Measurements from ENCODE around the gene NACA.

GRCh38 chr12:56682323-56682722, 42.8 kb downstream of the NACA start:
- no peak for TF ChIP-seq ZNF766 (CRISPR knock-in tag; IDR thresholded peaks at IDR 0.05; ENCODE audit: borderline replicate concordance)
- TF ChIP-seq ZFP1 (CRISPR knock-in tag; IDR thresholded peaks at IDR 0.05), result no peak
- no peak for TF ChIP-seq NFIC (IDR thresholded peaks at IDR 0.05; ENCODE audit: low read length)
- TF ChIP-seq, protein P1, sequence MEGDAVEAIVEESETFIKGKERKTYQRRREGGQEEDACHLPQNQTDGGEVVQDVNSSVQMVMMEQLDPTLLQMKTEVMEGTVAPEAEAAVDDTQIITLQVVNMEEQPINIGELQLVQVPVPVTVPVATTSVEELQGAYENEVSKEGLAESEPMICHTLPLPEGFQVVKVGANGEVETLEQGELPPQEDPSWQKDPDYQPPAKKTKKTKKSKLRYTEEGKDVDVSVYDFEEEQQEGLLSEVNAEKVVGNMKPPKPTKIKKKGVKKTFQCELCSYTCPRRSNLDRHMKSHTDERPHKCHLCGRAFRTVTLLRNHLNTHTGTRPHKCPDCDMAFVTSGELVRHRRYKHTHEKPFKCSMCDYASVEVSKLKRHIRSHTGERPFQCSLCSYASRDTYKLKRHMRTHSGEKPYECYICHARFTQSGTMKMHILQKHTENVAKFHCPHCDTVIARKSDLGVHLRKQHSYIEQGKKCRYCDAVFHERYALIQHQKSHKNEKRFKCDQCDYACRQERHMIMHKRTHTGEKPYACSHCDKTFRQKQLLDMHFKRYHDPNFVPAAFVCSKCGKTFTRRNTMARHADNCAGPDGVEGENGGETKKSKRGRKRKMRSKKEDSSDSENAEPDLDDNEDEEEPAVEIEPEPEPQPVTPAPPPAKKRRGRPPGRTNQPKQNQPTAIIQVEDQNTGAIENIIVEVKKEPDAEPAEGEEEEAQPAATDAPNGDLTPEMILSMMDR (CRISPR knock-in tag; IDR thresholded peaks at IDR 0.05), result no peak
- TF ChIP-seq MAFG (CRISPR knock-in tag; IDR thresholded peaks at IDR 0.05), result no peak
- no peak for TF ChIP-seq ZNF260 (CRISPR knock-in tag; IDR thresholded peaks at IDR 0.05; ENCODE audit: borderline replicate concordance, low read depth)
- no peak for TF ChIP-seq EP300 (IDR thresholded peaks at IDR 0.05; ENCODE audit: low read depth in 2 of 2, low read length in 2 of 2)
- no peak for TF ChIP-seq EP300 (CRISPR knock-in tag; IDR thresholded peaks at IDR 0.05; ENCODE audit: borderline replicate concordance)
- no peak for TF ChIP-seq ZNF552 (CRISPR knock-in tag; IDR thresholded peaks at IDR 0.05; ENCODE audit: borderline replicate concordance)
- TF ChIP-seq, protein P2, sequence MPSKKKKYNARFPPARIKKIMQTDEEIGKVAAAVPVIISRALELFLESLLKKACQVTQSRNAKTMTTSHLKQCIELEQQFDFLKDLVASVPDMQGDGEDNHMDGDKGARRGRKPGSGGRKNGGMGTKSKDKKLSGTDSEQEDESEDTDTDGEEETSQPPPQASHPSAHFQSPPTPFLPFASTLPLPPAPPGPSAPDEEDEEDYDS (CRISPR knock-in tag; IDR thresholded peaks at IDR 0.05), result no peak
- no peak for TF ChIP-seq RBM22 (optimal IDR thresholded peaks at IDR 0.05; ENCODE audit: low read length)
